DMS153 treated with DMSO at 0.1 percent for 48 hours (cell line): ENCODE measurements around the gene ASPM.
"Not testable (repeated sequence)": the region's sequence is repeated elsewhere in the genome, so short reads cannot be mapped to it uniquely, and the experiment has no call there.

Experiments
- DNase-seq: peaks from one replicate; lab custom pipeline; 2025; ENCODE audit not compliant: unreplicated experiment; lab: John Stamatoyannopoulos, UW

ASPM gene

DNA sequence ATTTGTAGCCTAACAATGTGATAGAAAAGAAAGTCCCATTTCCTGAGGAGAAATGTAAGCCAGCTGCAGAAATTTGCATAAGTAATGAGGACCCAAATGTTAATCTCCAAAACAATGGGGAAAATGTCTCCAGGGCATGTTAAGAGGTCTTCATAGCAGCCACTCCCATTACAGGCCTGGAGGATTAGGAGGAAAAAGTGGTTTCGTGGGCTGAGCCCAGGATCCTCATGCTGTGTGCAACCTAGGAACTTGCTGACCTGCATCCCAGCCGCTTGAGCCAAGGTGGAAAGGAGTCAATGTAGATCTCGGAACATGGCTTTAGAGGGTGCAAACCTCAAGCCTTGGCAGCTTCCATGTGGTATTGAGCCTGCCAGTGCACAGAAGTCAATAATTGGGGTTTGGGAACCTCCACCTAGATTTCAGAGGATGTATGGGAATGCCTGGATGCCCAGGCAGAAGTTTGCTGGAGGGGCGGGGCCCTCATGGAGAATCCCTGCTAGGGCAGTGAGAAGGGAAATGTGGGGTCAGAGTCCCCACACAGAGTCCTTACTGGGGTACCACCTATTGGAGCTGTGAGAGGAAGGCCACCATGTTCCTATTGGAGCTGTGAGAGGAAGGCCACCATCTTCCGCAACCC lies 65.2 kb downstream of the ASPM start:
- no peak for DNase-seq

DNA sequence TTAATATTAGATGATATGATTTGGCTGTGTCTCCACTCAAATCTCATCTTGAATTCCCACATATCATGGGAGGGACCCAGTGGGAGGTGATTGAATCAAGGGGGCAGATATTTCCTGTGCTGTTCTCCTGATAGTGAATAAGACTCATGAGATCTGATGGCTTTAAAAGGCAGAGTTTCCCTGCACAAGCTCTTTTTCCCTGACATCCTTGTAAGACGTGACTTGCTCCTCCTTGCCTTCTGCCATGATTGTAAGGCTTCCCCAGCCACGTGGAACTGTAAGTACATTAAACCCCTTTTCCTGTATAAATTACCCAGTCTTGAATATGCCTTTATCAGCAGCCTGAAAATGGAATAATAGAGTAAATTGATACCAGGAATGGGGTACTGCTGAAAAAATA lies 66.1 kb downstream of the ASPM start:
- DNase-seq: no peak

DNA sequence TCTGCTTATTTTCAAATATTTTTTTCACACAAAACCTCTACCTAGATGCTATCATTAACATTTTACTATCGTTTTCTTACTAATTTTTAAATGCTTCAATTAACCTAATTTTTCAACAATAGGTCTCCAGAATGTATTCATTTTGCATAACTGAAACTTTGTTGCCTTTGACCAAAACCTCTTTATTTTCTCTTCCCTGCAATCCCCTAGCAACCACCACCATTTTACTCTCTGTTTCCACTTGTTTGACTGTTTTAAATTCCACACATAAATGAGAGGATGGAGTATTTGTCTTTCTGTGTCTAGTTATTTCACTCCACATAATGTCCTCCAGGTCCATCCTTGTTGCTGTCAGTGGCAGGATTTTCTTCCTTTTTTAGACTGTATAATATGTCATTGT lies 69.9 kb downstream of the ASPM start:
- no peak for DNase-seq

DNA sequence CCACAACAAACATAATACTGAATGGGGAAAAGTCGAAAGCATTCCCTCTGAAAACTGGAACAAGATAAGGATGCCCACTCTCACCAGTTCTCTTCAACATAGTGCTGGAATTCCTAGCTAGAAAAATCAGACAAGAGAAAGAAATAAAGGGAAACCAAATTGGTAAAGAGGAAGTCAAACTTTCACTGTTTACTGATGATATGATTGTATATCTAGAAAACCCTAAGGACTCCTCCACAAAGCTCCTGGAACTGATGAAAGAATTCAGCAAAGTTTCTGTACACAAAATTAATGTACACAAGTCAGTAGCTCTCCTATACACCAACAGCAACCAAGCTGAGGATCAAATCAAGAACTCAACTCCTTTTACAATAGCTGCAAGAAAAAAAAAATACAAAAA lies 72.5 kb downstream of the ASPM start:
- no peak for DNase-seq

DNA sequence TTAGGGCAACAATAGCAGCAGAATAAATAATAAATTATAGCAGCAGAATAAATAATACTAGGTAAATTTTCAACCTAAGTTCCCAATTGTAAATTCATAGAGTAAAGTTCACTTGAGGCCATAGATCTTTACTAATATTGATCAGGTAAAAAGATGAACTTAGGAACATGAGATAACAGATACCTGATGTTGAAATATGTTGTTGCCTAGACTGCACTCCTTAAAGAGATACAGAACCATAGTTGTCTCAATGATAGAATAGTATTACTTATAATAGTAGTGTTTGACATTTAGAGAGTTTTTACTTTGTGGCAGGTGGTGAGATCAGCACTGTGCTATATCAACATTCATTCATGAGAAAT lies 79.0 kb downstream of the ASPM start:
- no peak for DNase-seq

DNA sequence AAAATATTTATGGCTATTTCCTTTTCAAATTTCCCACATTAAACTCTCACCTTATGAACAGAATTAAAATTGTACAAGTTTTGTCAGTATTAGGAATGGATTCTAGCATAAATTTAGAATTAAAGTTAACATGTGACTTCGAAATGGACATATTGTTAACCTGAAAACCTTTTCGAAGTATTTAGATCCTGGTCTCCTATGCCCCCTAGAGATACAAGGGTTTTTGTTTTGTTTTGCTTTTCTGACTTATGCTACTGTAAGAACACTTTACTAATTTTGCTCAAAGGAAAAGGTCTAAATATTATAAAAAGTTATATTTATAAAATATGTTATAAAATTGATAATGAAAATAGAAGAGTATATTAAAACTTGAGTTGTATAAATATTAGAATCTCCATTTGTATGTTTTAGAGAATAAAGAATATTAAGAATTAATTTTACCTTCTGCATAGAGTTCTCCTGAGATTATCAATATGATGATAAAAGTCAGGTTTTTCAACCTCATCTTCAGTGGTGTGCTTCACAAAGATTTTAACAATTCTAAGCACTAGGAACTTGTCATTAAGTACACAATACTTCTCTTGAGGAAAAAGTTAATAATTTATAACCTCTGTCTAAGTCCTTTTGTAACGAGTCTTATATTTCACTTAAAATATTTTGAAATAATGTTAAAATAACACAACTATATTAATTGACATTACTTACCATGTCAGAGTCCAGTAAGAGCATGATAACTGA lies 79.6 kb downstream of the ASPM start, which contains the start of gene F13B:
TSS of gene F13B (minus strand) at position 542 of the 738 bp plus-strand sequence. CDS start at position 505, 37 bp downstream.
- no peak for DNase-seq

DNA sequence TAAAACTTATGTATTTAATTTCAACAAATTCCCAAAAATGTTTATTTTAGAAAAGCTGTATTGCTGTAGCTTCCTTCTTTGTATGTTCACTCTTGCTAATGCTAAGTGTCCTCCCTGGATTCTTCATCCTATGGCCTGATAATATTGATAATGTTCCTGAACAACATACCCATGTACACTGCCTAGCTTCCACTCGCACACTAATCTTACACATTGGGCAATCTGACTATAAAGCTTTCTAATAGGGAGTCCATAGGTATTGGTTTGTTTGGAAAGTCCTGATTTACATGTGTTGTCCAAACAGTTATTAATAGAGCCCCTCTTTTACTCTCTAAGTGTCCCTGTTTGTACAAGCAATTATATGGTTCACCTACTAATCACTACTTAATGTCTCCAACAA lies 80.2 kb downstream of the ASPM start:
- DNase-seq: no peak

DNA sequence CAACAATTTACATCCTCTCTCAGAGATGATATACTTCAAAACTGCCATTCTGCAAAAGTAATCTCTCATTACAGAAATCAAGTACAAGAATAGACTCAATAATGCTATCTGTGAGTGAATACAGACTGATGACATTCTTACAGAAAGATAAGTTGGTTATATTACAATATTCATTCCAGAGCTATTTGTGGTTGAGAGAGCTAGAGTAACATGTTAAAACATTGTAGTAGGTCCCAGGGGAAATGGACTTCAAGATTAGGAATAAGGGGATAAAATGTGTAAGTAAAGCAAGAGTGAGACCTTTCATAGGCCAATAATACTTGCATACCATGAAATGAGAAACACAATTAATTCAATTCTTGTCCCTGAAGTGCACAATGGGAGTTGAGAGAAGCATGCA lies 80.9 kb downstream of the ASPM start:
- no peak for DNase-seq

DNA sequence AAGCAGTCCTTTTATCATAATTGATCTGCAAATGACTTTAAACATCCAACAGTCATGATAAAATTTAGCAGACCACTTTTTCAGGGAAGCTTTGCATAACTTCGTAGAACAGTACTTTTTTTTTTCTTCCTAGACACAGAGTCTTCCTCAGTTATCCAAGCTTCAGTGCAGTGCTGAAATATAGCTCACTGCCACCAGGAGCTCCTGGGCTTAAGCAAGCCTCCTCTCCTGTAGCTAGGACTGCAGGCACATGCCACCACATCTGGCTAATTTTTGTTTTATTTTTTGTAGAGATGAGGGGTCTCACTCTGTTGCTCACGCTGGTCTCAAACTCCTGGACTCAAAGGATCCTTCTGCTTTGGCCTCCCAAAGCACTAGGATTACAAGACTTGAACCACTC lies 83.3 kb downstream of the ASPM start:
- no peak for DNase-seq

DNA sequence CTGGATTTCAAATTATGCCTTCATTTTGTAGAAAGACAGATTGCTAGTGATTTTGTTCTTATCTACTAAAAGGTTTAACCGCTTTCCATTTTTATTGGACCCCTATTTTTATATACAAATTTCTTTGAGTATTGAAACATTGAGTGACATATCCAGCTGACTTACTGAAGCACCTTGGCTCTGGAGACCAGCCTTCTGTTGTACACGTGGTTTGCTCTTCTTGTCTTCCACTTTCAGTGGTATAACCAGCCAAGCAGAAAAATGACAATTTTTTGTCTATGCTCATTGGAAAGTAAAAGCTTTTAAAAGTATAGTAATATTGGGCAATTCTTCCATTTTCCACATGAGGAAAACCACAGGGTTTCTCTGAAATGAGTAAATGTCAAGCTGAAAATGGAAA lies 83.8 kb downstream of the ASPM start:
- no peak for DNase-seq

DNA sequence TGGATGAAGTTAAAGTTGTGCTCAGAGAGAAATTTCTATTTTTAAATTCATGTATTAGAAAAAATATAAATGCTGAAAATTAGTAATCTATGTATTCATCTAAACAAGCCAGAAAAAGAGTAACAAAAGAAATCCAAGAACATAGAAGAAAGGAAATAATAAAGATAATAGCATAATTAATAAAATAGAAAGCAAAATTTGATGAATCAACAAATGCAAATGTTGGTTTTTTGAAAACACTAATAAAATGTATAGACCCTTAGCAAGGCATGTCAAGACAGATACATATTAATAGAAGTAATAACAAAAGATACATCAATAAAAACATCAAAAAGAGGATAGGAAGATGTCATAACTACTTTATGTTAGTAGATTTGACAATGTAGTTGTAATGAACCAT lies 97.4 kb downstream of the ASPM start:
- DNase-seq: no peak

DNA sequence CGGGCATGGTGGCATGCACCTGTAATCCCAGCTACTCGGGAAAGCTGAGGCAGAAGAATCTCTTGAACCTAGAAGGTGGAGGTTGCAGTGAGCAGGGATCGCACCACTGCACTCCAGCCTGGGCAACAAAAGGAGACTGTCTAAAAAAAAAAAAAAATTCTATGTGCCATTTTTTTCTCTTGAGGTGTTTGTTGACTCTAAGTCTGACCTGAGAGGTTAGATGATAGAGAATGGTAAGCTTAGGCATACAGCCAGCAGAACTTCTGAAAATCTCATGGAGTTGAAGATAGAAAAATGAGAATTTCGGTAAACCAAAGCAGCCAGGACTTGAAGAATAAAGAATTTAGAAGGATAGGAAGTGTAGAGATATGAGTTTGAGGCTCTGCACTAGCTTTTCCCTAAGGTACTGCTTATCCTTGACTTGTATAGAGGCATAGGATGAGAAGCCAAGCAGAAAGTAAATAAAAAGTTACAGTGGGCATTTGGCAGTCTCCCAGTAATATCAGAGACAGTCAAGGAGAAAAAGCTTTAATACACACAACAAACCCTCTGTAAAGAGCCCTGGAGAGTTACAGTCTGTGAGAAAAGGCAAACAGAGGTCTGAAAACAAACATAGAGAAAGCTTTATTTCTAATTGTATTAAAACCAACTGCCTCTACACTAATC lies 103.7 kb downstream of the ASPM start:
- DNase-seq: peak; percentile 89

DNA sequence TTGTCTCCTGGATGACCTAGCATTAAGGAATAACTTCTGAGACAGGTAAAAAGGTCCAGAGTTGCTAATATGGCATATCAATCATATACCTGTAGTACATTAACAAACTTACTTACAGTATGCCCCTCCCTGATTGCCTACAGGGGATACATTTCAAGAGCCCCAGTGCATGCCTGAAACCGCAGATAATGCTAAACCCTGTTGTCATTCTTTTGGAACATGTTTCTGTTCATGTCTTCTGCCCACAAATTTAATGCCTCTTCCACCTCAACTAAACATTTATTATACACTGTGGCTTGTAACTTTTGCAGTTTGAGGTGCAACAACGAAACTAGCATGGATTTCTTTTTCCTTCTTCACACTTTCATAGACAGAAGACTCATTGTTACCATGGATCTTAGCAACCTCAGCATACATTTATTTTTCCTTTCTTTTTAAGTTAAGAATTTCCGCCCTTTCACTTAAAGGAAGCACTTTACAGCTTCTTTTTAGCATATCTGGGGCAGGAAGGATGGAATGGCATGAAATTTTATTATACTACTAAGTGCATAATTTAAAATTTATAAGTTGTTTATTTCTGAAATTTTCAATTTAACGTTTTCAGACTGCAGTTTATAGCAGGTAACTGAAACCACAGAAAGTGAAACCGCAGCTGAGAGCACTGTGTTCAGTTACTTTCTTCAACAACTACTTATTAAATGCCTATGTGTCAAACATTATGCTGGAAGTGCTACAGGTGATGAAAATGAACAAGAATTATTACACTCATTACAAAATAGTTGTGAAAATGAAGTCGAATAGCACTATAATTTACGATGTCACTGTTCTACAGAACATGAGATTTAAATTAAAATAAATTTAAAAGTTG lies 104.7 kb downstream of the ASPM start:
- DNase-seq: no peak

DNA sequence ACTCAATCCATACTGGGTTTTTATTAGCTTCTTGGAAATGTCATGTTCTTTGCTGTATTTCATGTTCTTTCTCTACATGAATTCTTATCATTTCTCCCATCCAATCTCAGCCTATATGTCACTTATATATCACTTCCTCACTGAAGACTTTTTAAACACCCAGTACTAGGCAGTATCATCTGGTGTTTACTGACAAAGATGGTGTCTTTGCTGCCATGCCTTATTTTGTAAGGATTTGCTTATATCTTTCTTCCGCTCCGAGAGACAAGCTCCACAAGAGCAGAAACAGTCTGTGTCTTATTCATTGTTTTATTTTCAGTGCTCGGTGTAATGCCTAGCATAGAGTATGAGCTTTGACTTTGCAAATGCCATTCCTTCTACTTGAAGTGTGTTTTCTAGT lies 109.6 kb downstream of the ASPM start:
- DNase-seq: no peak

DNA sequence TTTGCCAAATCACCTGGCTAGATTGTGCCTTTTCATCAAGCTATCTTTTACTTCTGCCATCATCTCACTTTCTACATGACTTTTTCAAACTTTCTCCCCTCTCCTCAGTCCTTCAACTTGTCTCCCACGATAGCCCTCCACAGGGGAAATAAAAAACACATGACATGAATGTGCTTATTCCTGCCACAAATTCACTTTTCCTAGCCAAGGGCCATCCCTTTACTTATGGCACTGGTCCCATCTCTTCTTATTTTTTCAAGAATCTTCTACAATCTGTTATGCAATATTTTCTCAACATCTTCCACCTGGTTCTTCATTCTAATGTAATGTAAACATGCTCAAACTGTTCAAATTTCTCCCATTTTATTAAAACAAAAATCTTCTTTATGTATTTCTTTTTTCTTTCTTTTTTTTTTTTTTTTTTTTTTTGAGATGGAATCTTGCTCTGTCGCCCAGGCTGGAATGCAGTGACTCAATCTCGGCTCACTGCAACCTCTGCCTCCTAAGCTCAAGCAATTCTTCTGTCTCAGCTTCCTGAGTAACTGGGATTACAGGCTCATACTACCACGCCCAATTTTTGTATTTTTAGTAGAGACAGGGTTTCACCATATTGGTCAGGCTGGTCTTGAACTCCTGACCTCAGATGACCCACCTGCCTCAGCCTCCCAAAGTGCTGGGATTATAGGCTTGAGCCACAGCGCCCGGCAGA lies 111.7 kb downstream of the ASPM start:
- DNase-seq: not testable (repeated sequence)
